K562 (cell line): ENCODE results near the gene GBA2. TPM values are rescaled to one million over a fixed set of nuclear protein-coding genes. Genes with fewer than 3 reads are reported as not detected.

Experiments
- CHCHD3 ChIP-seq: fragments of 250-450 bp; sonication (Bioruptor Pico); IDR thresholded peaks from 2 replicates; pipeline ENCODE4 v2.1.2; 2022; ENCODE audit warnings: mild to moderate bottlenecking
- CLOCK ChIP-seq: fragments of 250-450 bp; sonication (Bioruptor Pico); IDR thresholded peaks from 2 replicates; pipeline ENCODE4 v1.4.0; 2020; ENCODE audit warnings: mild to moderate bottlenecking, moderate library complexity, borderline replicate concordance
- CREB1 ChIP-seq, 2 experiments: sonication (generic) in 1 of 2; formaldehyde crosslinking in 1 of 2; IDR thresholded peaks; 2 replicates each; pipeline versions ENCODE4 v1.6.1 to v1.8.0; 2012 to 2022; ENCODE audit warnings: inconsistent platforms in 1 of 2, mild to moderate bottlenecking in 1 of 2, missing genetic modification reagents in 1 of 2, moderate library complexity in 1 of 2
- ELF1 ChIP-seq: fragments of 200-800 bp; sonication (Bioruptor generic); IDR thresholded peaks from 2 replicates; pipeline ENCODE4 v1.6.1; 2016; ENCODE audit warnings: missing genetic modification characterization, missing compliant biosample characterization
- HOMEZ ChIP-seq: fragments of 250-450 bp; sonication (Bioruptor Pico); IDR thresholded peaks from 2 replicates; pipeline ENCODE4 v1.4.0; 2020; ENCODE audit warnings: mild to moderate bottlenecking, moderate library complexity
- MTA3 ChIP-seq: fragments of 450-650 bp; formaldehyde crosslinking; IDR thresholded peaks from 2 replicates; pipeline ENCODE4 v1.6.1; 2017; ENCODE audit warnings: mild to moderate bottlenecking, borderline replicate concordance
- MYNN ChIP-seq, 2 experiments: sonication (generic); formaldehyde crosslinking in 1 of 2; IDR thresholded peaks; 2 replicates each; pipeline versions ENCODE4 v1.5.0 to v1.6.1; 2016 to 2020; ENCODE audit warnings: antibody characterized with exemption in 1 of 2, missing genetic modification reagents in 1 of 2
- NR2C2 ChIP-seq, 2 experiments: fragments of 200-800 bp in 1 of 2; sonication (Bioruptor generic) in 1 of 2; sonication (generic) in 1 of 2; formaldehyde crosslinking in 1 of 2; IDR thresholded peaks; 2 replicates each; pipeline versions ENCODE4 v1.6.1 to v1.8.0; 2016 to 2022; ENCODE audit warnings: mild to moderate bottlenecking in 1 of 2, missing compliant biosample characterization in 1 of 2, missing genetic modification characterization in 1 of 2, missing genetic modification reagents in 1 of 2
- POLR2A ChIP-seq: fragments of 450-650 bp; conservative IDR thresholded peaks from 2 replicates; pipeline ENCODE4 v1.6.1; 2016
- SLC30A9 ChIP-seq: fragments of 250-450 bp; sonication (Bioruptor Pico); IDR thresholded peaks from 2 replicates; pipeline ENCODE4 v1.8.0; 2022; ENCODE audit warnings: mild to moderate bottlenecking, moderate library complexity
- SOX6 ChIP-seq: fragments of 450-650 bp; IDR thresholded peaks from 2 replicates; pipeline ENCODE4 v1.6.1; 2014; ENCODE audit warnings: mild to moderate bottlenecking
- TBP ChIP-seq: optimal IDR thresholded peaks from 2 replicates; pipeline ENCODE3; 2011; ENCODE audit warnings: low read depth, low read length, improper control_type of control experiment
- TRIM25 ChIP-seq: fragments of 450-650 bp; IDR thresholded peaks from 2 replicates; pipeline ENCODE4 v1.7.0; 2016; ENCODE audit warnings: borderline replicate concordance
- ZBTB2 ChIP-seq: fragments of 450-650 bp; IDR thresholded peaks from 2 replicates; pipeline ENCODE4 v1.6.1; 2016; ENCODE audit warnings: antibody characterized with exemption
- ZNF175 ChIP-seq: fragments of 200-800 bp; sonication (Bioruptor generic); IDR thresholded peaks from 2 replicates; pipeline ENCODE4 v1.6.1; 2016; ENCODE audit warnings: low read depth, mild to moderate bottlenecking, missing genetic modification characterization, missing compliant biosample characterization
- ZNF277 ChIP-seq: fragments of 250-450 bp; sonication (Bioruptor Pico); IDR thresholded peaks from 2 replicates; pipeline ENCODE4 v1.8.0; 2022; ENCODE audit warnings: inconsistent platforms, mild to moderate bottlenecking, moderate library complexity, borderline replicate concordance
- polyA plus RNA-seq, 8 experiments: library from polyadenylated mRNA; depleted of rRNA in 4 of 8; stranded (reverse) in 5 of 8; unstranded in 3 of 8; fragments of >200 nt; fragmentation: Nextera tagmentation in 2 of 8; fragmentation: Illumina TruSeq in 1 of 8; extraction: Ambion mirVana in 2 of 8; extraction: Trizol in 1 of 8; gene quantifications; 2 replicates each; pipeline versions ENCODE4 v1.2.1 to v1.2.3, GENCODE V29; 2011 to 2014; ENCODE audit warnings: inconsistent platforms in 1 of 8, missing spikeins in 1 of 8
- total RNA-seq, 7 experiments: library from RNA; depleted of rRNA in 6 of 7; stranded (reverse); fragments of >200 nt in 6 of 7; fragmentation: Illumina TruSeq in 2 of 7; extraction: Trizol in 2 of 7; gene quantifications; 2 replicates each; pipeline versions ENCODE4 v1.2.1 to v1.2.3, GENCODE V29; 2011 to 2021; ENCODE audit warnings: low replicate concordance in 1 of 7

The GBA2 gene
- total and polyA plus RNA-seq, 9 of the 15 experiments (the other 6 are each of a cell fraction or from before 2014, with no cell fraction given) = 14.1 to 60.4 (median 32.1) TPM

- TF ChIP-seq HOMEZ (CRISPR knock-in tag) (no peak), SOX6 (peak; percentile 88), CLOCK (CRISPR knock-in tag) (no peak), TRIM25 (no peak), SLC30A9 (CRISPR knock-in tag) (no peak), CREB1 (IDR thresholded peaks at IDR 0.05) (no peak; the same call in 1 of the 2 replicates), CREB1 (CRISPR knock-in tag; IDR thresholded peaks at IDR 0.05) (no peak), ELF1 (tag) (peak; percentile 12; the same call in 1 of the 2 replicates), ZNF175 (CRISPR knock-in tag) (peak; percentile 56; the same call in 1 of the 2 replicates), ZNF277 (CRISPR knock-in tag) (no peak), POLR2A (peak; percentile 82), NR2C2 (CRISPR knock-in tag; IDR thresholded peaks at IDR 0.05) (no peak), NR2C2 (tag; IDR thresholded peaks at IDR 0.05) (peak; percentile 76), ZBTB2 (peak; percentile 88), CHCHD3 (CRISPR knock-in tag) (no peak), MTA3 (peak; percentile 59; the same call in 1 of the 2 replicates), TBP (peak; percentile 53), MYNN (IDR thresholded peaks at IDR 0.05) (peak; percentile 78), MYNN (CRISPR knock-in tag; IDR thresholded peaks at IDR 0.05) (no peak)
Measured at GRCh38 chr9:35728041-35728971, 20.7 kb downstream of the GBA2 start (continued).
